GM19023 (cell line): ENCODE data around the gene HEATR5B.
"Not testable (repeated sequence)": the region's sequence is repeated elsewhere in the genome, so short reads cannot be mapped to it uniquely, and the experiment has no call there.

Experiments used
- ATAC-seq: cut with Tn5 transposase; IDR thresholded peaks from one replicate; pipeline ENCODE4 v1.9.1; 2021; ENCODE audit warnings: mild to moderate bottlenecking, moderate library complexity; ENCODE audit not compliant: unreplicated experiment

Gene HEATR5B

DNA sequence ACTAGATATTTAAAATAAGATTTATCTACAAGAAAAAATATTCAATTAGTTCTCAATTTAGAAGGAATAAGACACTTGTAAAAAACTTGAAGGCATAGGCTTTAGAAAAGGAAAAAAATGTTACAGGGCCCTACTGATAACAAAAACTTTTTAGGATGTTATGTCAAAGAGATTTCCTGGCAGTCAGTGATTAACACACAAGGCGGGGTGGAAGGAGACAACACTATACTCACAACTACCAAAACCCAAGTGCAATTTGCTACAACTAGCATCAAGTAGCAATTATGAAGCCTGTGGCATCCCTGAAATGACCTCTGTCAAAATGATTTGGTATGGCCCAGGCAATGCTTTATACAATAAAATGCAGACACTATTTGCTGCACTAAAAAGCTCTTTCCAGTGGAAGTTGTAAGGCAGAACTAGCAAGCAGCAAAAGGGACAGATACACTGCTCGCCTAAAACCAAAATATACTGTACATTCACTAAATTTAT, 133.1 kb downstream of the HEATR5B start:
- ATAC-seq, result no peak

- ATAC-seq, result no peak
Measured at GRCh38 chr2:36949845-36950244, 134.3 kb downstream of the HEATR5B start.

DNA sequence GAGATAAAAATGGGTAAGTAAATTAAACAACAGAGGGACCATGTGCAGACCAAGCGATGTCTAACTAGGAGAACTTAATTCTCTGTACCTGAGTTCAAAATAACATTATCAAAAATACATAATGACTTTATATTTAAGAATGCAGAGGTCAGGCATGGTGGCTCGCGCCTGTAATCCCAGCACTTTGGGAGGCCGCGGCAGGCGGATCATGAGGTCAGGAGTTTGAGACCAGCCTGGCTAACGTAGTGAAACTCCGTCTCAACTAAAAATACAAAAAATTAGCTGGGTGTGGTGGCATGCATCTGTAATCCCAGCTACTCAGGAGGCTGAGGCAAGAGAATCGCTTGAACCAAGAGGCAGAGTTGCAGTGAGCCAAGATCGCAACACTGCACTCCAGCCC, 138.9 kb downstream of the HEATR5B start:
- not testable (repeated sequence) for ATAC-seq

- ATAC-seq, result no peak
Measured at GRCh38 chr2:36941867-36942266, 142.3 kb downstream of the HEATR5B start.

DNA sequence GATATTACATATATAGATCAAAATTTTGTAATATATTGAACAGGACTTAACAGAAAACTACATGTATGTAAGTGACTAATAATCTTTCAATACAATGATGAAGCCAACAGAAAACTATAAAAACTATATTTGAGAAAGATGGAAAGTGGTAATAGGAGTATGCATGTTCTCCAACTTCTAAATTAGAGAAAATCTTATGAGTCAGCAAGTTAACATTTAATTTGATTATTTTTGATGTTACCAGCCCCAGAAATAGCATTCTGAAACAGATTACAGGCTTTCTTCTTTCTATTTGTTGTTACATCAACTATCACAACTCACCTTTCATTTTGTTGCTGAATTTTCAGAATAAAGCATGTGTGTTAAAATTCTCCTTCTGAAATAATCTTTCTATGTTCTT, 147.6 kb downstream of the HEATR5B start:
- not testable (repeated sequence) for ATAC-seq

- not testable (repeated sequence) for ATAC-seq
Measured at GRCh38 chr2:36931688-36932087, 152.5 kb downstream of the HEATR5B start.
